ENCODE data around the gene PARN.
"Not testable (repeated sequence)": the region's sequence is repeated elsewhere in the genome, so short reads cannot be mapped to it uniquely, and the experiment has no call there.

PARN gene

DNA sequence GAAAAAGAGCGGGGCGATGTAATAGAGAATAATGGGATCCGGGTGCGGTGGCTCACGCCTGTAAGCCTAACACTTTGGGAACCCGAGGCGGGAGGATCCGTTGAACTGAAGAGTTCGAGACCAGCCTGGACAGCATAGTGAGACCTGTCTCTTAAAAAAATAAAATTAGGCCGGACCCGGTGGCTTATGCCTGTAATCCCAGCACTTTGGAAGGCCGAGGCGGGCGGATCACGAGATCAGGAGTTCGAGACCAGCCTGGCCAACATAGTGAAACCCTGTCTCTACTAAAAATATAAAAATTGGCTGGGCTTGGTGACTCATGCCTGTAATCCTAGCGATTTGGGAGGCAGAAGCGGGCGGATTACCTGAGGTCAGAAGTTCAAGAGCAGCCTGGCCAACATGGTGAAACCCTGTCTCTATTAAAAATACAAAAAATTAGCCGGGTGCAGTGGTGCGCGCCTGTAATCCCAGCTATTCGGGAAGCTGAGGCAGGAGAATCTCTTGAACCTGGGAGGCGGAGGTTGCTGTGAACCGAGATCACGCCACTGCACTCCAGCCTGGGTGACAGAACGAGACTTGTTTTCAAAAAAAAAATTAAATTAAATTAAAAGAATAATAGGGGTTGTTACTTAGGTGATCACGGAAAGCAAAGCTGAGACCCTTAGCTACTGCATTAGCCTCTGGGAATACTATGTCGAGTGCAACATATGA, 715 bp upstream of the PARN start:
- DNase-seq: not testable (repeated sequence)

DNA sequence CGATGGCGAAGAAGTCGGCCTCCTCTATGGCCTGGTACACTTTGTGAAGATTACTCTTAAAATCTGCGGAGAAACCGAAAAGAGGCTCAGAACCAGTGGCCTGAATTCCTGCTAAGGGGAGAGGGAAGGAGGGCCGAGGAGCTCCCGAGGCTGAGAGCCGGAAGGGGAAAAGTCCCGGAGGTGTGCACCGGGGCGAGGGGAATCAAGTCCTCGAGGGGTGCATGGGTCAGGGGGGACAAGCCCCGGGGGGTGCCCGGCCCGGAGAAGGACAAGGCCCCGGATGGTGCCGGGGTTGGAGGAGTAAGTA, 495 bp downstream of the PARN start:
- peak in 1 of 2 experiments; percentile 41 for DNase-seq

DNA sequence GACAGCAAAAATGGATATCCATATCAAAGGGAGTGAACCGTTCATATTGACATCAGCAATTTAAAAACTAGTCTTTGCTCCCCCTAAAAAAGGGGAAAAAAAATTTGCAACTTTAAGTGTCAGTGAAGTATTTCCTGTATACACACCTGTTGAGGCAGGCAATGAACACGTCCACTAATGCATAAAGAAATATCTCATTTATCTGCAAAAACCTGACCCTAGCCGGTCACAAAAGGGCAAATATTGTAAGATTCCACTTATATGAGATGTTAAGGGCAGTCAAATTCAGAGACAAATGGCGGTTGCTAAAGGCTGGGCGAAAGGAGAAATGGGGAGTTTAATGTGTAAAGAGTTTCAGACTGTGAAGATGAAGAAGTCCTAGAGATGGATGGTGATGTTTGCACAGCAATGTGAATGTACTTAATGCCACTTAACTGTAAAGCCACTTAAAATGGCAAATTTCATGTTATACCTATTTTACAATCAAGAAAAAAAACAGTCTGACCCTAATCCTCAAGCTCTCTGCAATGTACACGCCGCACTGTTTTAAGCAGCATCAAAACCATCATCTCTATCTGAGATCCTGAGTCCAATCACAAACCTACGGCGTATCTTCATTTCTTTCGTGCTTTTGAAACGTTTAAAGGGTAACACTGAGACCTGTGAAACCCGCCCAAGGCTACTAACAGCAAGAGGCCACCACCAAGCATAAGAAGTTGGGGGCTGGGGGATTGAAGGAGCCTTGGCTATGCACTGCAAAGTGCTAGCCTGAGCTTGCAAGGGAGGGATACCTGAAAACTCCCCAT, 1.1 kb downstream of the PARN start:
- no peak for DNase-seq

DNA sequence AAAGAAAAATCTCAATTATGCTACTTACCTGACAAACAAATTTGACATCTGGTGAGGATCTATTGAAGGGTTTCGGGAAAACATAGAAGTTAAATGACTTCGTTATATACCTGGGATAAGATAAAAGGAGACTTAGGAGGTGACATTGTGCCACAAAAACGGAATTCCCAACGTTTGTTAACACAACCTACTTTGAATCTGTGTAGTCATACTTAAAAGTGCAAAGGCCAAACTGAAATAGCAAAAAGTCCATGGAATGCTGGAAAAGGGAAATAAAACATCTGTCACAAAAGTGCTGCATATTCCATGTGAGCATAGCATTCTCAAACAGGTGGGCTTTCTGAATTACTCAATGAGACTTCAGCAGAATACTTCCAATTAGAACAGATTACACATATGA, 3.0 kb downstream of the PARN start:
- no peak for DNase-seq

DNA sequence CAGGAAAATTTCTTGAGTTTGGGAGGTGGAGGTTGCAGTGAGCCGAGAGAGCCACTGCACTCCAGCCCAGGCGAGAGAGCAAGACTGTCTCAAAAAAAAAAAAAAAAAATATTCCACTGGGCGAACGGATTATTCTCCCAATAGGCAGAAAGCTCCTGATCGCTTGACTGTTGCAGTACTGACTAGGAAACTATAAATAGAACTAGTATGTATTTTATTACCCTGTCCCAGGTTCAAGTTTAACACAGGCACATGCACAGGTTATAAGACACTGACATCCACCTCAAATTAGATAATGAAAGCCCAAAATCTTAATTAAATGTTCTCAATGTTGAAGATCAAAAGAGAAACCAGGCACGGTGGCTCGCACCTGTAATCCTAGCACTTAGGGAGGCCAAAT, 11.5 kb downstream of the PARN start:
- DNase-seq: no peak

DNA sequence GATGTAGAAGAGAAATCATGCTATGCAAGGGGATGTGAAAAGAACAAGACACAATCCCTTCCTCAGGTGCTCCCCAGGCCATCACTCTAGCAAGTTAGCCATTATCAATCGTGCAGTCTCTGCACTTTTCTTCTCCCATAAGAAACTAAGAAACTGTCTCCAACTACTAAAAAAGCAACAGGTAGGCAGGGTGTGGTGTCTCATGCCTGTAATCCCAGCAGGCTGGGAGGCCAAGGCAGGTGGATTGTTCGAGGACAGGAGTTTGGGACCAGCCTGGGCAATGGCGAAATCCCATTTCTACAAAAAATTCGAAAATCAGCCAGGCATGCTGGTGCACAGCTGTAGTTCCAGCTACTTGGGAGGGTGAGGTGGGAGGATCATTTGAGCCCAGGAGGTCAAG, 13.8 kb downstream of the PARN start:
- no peak for DNase-seq

DNA sequence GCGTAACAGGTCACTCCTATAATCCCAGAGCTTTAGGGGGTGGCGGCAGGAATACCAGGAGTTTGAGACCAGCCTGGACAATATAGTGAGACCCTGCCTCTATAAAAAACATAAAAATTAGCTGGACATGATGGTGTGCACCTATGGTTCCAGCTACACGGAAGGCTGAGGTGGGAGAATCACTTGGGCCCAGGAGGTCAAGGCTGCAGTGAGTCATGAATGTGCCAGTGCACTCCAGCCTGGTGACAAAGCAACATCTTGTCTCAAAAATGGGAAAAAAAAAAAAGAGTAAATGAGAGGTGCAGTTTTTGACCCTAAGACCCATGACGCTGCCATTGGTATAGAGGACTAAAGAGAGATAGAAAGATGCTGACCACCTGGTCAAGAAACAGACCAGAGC, 16.1 kb downstream of the PARN start:
- no peak for DNase-seq

DNA sequence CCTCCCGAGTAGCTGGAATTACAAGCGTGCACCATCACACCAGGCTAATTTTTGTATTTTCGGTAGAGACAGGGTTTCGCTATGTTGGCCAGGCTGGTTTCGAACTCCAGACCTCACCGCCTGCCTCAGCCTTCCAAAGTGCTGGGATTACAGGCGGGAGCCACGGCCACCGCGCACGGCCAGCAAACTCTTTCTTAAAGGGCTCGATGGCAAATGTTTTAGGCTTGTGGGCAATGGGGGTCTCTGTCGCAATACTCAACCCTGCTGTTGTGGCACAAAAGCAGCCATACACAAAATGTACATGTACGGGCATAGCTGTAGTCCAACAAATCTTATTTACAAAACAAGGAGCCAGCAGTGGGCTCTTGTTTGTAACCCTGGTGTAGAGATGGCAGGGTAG, 18.4 kb downstream of the PARN start:
- no peak for DNase-seq

DNA sequence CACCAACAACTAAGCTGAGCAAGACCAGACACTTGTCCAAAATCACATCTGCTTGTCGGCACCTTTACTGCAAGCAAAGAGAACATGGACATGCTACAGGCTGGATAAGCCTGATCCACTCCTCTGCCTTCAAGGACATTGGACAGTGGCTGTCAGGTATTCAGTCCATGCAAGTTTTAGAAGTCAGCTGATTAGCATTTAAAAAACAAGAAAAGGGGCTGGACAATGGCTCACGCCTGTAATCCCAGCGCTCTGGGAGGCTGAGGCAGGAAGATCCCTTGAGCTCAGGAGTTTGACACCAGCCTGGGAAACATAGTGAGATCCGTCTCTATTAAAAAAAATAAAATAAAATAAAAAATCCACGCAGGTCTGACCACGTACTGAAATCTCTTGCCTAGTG, 20.3 kb downstream of the PARN start:
- DNase-seq: no peak

DNA sequence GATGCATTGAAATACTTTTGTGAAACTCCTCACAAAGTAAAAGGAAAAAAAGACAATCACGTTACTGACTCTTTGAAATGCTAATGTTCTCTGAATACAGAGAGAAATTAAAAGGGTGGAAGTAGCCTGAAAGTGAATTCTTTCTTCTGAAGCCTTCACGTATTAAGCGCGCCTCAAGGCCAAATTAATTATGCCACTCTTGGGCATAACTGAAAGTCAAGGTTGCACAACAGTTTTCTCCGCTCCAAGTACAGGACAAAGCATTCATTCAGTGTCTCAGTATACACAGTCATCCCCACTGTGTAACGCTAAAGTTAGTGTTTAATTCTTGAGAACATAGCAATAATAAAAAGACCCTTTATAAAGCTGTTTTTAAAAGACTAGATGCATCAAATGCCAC, 21.5 kb downstream of the PARN start:
- no peak for DNase-seq

DNA sequence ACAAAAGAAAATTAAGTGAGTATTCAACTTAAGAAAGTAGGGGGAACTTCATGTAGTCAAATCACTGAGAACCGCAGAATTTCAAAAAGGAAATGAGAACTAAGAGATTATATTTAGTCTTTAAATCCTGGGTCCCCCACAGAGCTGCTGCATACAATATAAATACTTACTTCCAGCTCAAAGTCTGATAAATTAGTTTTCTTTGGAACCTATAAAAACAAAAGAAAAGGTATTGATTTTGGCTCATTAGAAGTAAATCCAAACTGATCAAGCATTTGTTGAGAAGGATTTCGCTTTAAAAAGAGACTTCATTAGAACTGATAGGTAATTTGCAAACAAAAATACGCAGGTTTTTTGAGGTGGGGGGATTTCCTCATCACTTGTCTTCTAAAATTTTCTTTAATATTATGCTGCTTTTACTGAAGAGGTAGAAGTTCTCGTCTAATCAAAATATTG, 21.9 kb downstream of the PARN start:
- no peak for DNase-seq

DNA sequence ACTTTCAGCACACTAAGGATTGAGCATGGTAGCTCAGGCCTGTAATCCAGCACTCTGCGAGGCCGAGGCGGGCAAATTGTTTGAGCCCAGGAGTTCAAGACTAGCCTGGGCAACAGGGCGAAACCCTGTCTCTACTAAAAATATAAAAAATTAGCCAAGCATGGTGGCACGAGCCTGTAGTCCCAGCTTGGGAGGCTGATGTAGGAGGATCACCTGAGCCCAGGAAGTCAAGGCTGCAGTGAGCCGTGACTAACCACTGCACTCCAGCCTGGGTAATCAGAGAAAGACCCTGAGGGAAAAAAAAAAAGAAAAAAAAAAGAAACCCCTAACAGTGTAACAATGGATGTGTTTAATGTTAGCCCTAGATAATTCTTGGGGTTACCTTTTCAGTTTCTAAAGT, 24.0 kb downstream of the PARN start:
- DNase-seq: no peak

DNA sequence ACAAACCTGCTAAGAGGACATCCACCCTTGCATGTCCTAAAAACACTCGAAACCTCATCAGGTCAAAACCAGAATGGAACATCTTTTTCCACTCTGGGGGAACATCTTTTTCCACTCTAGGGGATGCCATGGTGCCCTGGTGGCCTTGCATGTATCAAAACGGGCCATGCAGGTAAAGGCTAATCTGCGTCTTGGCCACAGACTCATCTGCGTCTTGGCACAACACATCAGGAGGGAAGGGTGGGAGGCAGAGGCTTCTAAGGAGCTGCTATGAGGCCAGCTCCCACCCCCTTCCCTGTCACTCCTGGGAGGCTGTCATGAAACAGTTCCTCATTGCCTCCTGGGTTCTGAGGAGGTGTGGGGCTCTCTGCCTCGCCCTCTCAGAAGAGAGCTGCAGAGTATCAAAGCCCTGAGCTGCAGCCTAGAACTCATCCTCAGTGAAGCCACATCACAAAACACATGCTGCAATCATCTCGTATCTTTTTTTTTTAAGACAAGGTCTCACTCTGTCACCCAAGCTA, 27.6 kb downstream of the PARN start:
- DNase-seq: no peak

DNA sequence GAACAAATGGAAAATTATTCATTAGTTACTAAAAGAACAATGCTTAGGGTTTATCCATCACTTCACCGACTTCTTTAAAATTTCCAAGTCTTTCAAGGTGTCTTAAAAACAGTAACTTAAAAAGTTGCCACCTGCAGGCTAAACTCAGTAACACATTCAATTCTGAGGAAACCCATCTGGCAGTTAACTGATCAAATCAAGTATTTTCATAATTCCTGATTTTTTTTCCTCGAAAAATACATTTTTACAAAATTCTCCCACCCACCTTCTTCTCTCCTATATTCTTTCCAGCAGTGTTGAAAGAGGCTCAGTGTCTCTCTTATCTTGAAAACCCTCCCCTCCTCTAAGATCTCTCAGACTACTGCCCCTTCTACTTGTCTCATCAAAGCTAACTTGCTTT, 29.9 kb downstream of the PARN start:
- DNase-seq: peak in 1 of 2 experiments; percentile 16

DNA sequence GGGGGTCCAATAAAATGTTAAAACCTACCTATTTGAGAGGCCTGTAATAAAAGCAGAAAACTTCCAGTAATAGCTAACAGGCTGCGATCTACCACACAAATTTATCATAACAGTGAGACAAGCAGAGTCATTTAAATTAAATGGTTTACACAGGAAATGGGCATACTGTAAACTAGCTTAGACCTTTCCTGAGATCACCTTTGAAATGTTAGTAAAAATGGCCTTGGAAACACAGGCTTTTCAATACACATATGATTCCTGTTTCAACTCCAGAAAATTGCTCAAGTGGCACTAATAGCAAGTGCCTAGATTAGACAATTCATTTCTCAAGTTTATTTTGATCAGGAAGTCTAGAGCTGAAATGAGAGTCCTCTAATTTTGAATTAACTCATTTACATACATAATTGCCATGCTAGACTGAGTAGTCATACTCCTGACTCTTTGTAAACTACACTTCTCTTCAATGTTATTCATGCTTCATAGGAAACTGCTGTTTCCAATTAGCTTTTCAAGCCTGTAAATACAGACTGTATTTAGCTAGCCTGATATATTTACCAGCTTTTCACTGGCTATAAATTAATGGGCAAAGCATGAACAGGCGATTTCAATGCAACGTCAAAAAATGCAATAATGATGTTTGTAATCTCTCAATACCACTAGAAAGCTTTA, 43.3 kb downstream of the PARN start:
- DNase-seq: no peak

DNA sequence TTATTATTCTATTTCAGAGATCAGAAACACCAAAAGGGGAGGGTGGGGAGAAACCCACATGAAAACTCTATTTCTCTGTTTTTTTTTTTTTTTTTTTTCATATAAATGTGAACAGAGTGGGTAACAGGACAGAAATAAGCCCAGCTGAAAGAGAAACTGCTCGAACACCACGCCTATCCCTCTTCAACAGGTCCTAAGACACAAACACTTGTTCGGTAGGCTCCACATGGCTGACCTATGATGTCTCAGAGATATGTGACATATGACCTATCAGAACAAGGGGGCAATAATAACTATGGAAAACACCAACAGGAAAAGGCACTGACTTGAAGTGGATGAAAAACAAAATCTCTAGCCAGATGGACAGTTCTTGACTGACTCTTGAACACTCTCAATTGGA, 44.8 kb downstream of the PARN start:
- DNase-seq: peak; percentile 90 to 96

DNA sequence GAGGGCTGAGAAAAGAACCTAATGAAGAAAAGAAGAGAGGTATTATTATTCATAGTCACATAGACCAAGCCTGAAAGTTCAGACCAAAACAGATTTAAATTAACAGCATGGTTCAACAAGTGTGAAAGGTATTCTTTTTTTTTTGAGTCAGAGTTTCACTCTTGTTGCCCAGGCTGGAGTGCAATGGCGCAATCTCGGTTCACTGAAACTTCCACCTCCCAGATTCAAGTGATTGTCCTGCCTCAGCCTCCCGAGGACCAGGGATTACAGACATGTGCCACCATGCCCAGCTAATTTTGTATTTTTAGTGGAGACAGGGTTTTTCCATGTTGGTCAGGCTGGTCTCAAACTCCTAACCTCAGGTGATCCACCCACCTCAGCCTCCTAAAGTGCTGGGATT, 49.1 kb downstream of the PARN start:
- DNase-seq: not testable (repeated sequence)

DNA sequence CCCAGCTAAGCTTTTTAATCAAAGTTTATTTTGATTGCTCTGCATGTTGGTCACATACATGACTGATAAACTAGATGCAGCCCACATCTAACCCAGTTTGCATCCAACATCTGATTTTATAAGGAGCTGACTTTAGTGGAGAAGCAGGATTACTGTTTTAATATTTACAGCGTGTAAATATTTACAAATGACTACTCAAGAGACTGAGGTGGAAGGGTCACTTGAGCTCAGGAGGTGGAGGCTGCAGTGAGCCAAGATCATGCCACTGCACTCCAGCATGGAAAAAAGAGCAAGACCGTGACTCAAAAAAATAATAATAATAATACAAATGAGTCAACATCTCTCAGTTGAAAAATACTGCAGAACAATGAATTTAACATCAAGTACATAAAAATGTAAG, 50.8 kb downstream of the PARN start:
- no peak for DNase-seq

DNA sequence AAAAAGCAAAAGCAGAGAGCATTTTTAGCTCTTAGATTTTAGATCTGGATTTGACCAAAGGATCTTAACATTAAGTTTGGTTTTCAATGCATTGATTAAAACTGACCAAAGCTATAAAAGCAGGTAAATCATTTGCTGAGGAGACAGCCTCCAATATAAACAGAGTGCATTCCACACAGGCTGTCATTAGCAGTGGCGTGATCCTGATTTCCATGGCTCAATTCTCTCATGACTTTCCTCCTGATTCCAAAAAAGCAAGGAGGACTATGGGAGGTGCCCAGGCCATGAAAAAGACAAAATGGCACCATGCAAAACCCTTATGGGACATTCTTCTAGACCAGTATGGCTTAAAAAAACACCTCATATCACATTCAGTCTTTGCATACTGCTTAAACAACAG, 53.5 kb downstream of the PARN start:
- no peak for DNase-seq

DNA sequence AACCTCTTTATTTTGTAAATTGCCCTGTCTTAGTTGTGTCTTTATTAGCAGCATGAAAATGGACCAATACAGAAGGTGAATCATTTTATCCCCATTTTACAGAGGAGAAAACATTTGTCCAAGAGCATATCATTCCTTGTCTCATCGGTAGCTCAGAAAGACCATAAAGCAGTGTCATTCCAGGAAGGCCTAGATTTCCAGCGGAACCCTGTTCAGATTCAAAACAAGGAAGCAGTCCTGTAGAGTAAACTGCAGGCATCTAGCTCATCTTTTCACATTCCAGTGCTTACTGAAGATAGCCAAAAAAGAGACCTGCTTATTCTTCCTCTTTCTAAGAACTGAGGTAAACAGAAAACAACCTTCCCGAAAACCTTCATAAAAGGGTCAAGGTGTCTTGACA, 54.0 kb downstream of the PARN start:
- DNase-seq: no peak

DNA sequence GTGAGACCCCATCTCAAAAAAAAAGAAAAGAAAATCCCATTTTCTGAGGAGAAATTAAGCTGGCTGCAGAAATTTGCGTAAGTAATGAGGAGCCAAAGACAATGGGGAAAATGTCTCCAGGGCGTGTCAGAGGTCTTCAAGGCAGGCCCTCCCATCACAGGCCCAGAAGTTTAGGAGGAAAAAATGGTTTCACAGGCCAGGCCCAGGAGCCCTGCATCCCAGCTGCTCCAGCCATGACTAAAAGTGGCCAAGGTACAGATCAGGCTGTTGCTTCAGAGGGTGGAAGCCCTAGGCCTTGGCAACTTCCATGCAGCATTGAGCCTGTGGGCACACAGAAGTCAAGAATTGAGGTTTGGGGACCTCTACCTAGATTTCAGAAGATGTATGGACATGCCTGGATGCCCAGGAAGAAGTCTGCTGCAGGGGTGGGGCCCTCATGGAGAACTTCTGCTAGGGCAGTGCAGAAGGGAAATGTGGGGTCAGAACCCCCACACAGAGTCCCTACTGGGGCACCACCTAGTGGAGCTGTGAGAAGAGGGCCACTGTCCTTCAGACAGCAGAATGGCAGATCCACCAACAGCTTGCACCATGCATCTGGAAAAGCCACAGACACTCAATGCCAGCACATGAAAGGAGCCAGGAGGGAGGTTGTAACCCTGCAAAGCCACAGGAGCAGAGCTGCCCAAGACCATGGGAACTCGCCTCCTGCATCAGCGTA, 55.2 kb downstream of the PARN start:
- DNase-seq: not testable (repeated sequence)

DNA sequence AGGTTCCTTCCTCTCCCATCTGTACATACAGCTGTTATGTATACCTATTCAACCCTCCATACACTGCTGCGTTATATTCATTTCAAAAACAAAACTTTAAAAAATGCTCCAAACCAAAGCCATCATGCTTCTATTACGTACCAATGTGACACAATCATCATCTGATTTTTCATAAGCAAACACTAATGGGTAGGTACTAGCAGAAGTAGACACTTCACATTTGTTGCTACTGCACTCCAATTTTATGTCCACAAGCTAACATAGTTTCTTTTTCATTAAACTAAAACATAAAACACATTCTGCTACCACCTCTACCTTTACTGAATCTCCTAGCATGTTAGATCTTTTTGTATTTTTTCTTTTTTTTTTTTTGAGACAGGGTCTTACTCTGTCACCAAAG, 57.5 kb downstream of the PARN start:
- no peak for DNase-seq

DNA sequence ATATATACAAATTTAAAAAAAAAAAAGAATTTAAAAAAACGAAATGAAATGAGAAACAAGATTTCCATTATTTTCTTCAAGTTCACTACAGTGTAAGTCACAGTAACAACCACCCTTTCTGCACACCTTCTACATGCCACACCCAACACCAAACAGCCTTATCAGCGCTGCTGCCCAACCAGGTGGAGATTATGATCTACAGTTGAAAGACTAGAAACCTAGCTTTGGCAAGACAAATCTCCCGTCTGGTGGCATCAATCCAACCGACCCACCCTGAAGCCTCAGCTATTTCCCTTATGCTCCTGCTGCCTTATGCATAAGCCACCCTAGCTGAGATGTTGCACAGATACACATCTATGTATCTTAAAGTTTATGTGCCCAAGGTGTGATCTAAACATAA, 60.8 kb downstream of the PARN start:
- DNase-seq: no peak
